ENCODE measurements around the gene MRPL40. TPM values are rescaled to one million over a fixed set of nuclear protein-coding genes. Genes with fewer than 3 reads are reported as not detected.
A peak's percentile ranks its signal among the peaks of the same experiment; 100 is the strongest.

The MRPL40 gene
- total and polyA plus RNA-seq, 2 of the 13 experiments (the other 11 are each of a cell fraction or from before 2014, with no cell fraction given): 42.7 to 79.7 TPM

- TF ChIP-seq MBNL3 (CRISPR knock-in tag; conservative IDR thresholded peaks at IDR 0.05) (no peak), PAF1 (CRISPR knock-in tag; IDR thresholded peaks at IDR 0.05) (no peak), KLF12 (CRISPR knock-in tag; IDR thresholded peaks at IDR 0.05; ENCODE audit: borderline replicate concordance) (peak; percentile 91; the same call in 1 of the 2 replicates), STAT5B (CRISPR knock-in tag; IDR thresholded peaks at IDR 0.05) (peak; percentile 94; the same call in 1 of the 2 replicates), DNMT1 (CRISPR knock-in tag; IDR thresholded peaks at IDR 0.05) (peak; percentile 47; the same call in 1 of the 2 replicates), NONO (IDR thresholded peaks at IDR 0.05) (no peak), NONO (CRISPR knock-in tag; conservative IDR thresholded peaks at IDR 0.05) (peak; percentile 100), SNAPC4 (CRISPR knock-in tag; IDR thresholded peaks at IDR 0.05) (no peak), MXD4 (CRISPR knock-in tag; IDR thresholded peaks at IDR 0.05) (peak; percentile 96)
- TF ChIP-seq, protein P1, sequence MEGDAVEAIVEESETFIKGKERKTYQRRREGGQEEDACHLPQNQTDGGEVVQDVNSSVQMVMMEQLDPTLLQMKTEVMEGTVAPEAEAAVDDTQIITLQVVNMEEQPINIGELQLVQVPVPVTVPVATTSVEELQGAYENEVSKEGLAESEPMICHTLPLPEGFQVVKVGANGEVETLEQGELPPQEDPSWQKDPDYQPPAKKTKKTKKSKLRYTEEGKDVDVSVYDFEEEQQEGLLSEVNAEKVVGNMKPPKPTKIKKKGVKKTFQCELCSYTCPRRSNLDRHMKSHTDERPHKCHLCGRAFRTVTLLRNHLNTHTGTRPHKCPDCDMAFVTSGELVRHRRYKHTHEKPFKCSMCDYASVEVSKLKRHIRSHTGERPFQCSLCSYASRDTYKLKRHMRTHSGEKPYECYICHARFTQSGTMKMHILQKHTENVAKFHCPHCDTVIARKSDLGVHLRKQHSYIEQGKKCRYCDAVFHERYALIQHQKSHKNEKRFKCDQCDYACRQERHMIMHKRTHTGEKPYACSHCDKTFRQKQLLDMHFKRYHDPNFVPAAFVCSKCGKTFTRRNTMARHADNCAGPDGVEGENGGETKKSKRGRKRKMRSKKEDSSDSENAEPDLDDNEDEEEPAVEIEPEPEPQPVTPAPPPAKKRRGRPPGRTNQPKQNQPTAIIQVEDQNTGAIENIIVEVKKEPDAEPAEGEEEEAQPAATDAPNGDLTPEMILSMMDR (CRISPR knock-in tag; IDR thresholded peaks at IDR 0.05): peak; percentile 49
- TF ChIP-seq, protein P2, sequence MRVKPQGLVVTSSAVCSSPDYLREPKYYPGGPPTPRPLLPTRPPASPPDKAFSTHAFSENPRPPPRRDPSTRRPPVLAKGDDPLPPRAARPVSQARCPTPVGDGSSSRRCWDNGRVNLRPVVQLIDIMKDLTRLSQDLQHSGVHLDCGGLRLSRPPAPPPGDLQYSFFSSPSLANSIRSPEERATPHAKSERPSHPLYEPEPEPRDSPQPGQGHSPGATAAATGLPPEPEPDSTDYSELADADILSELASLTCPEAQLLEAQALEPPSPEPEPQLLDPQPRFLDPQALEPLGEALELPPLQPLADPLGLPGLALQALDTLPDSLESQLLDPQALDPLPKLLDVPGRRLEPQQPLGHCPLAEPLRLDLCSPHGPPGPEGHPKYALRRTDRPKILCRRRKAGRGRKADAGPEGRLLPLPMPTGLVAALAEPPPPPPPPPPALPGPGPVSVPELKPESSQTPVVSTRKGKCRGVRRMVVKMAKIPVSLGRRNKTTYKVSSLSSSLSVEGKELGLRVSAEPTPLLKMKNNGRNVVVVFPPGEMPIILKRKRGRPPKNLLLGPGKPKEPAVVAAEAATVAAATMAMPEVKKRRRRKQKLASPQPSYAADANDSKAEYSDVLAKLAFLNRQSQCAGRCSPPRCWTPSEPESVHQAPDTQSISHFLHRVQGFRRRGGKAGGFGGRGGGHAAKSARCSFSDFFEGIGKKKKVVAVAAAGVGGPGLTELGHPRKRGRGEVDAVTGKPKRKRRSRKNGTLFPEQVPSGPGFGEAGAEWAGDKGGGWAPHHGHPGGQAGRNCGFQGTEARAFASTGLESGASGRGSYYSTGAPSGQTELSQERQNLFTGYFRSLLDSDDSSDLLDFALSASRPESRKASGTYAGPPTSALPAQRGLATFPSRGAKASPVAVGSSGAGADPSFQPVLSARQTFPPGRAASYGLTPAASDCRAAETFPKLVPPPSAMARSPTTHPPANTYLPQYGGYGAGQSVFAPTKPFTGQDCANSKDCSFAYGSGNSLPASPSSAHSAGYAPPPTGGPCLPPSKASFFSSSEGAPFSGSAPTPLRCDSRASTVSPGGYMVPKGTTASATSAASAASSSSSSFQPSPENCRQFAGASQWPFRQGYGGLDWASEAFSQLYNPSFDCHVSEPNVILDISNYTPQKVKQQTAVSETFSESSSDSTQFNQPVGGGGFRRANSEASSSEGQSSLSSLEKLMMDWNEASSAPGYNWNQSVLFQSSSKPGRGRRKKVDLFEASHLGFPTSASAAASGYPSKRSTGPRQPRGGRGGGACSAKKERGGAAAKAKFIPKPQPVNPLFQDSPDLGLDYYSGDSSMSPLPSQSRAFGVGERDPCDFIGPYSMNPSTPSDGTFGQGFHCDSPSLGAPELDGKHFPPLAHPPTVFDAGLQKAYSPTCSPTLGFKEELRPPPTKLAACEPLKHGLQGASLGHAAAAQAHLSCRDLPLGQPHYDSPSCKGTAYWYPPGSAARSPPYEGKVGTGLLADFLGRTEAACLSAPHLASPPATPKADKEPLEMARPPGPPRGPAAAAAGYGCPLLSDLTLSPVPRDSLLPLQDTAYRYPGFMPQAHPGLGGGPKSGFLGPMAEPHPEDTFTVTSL (CRISPR knock-in tag; IDR thresholded peaks at IDR 0.05; ENCODE audit: borderline replicate concordance): no peak
Observed at GRCh38 chr22:19432133-19432851, at the start of gene MRPL40 (continued).
